Osteoblast (primary cell): ENCODE results near the gene LSG1. TPM values are rescaled to one million over a fixed set of nuclear protein-coding genes. Genes with fewer than 3 reads are reported as not detected.

Source experiments
- DNase-seq: peaks from one replicate; pipeline ENCODE4 v3.0.0; 2011; ENCODE audit warnings: low spot score, mixed read lengths; ENCODE audit not compliant: insufficient read length; ENCODE audit errors: missing footprints
- H2AFZ ChIP-seq: 2 replicates; pipeline ENCODE4 v1.6.0; 2011; ENCODE audit warnings: mild to moderate bottlenecking, low read length
- H3K27ac ChIP-seq: 2 replicates; pipeline ENCODE4 v1.5.1; 2011; ENCODE audit warnings: mild to moderate bottlenecking, low read depth, low read length, moderate library complexity
- H3K27me3 ChIP-seq: 2 replicates; pipeline ENCODE4 v1.6.0; 2012; ENCODE audit warnings: mild to moderate bottlenecking, control low read depth, inconsistent platforms, low read length, moderate library complexity; ENCODE audit not compliant: insufficient read depth
- H3K36me3 ChIP-seq: 2 replicates; pipeline ENCODE4 v1.5.1; 2011; ENCODE audit warnings: mild to moderate bottlenecking, low read length, control low read depth, moderate library complexity; ENCODE audit not compliant: insufficient read depth
- H3K4me1 ChIP-seq: 2 replicates; pipeline ENCODE4 v1.5.1; 2011; ENCODE audit warnings: mild to moderate bottlenecking, low read length, control low read depth, moderate library complexity; ENCODE audit not compliant: insufficient read depth
- H3K4me2 ChIP-seq: 2 replicates; pipeline ENCODE4 v1.6.0; 2011; ENCODE audit warnings: mild to moderate bottlenecking, low read length; ENCODE audit not compliant: insufficient read depth
- H3K4me3 ChIP-seq: fragments of 200-600 bp; sonication (generic); 3 replicates; pipeline ENCODE4 v1.5.1; 2012; ENCODE audit warnings: mild to moderate bottlenecking, low read length, inconsistent platforms; ENCODE audit not compliant: insufficient read depth
- H3K79me2 ChIP-seq: 2 replicates; pipeline ENCODE4 v1.6.0; 2012; ENCODE audit warnings: mild to moderate bottlenecking, low read length, control low read depth, inconsistent platforms; ENCODE audit not compliant: insufficient read depth
- H3K9me3 ChIP-seq: 2 replicates; pipeline ENCODE4 v1.5.1; 2011; ENCODE audit warnings: low read depth, low read length, control low read depth
- H4K20me1 ChIP-seq: 2 replicates; pipeline ENCODE4 v1.6.0; 2012; ENCODE audit warnings: mild to moderate bottlenecking, low read length, control low read depth; ENCODE audit not compliant: insufficient read depth
- CTCF ChIP-seq: IDR thresholded peaks from 2 replicates; pipeline ENCODE4 v1.5.1; 2011; ENCODE audit warnings: mild to moderate bottlenecking, low read depth, low read length, moderate library complexity; ENCODE audit errors: extremely low read depth
- total RNA-seq: library from RNA; depleted of rRNA; stranded (reverse); fragments of >200 nt; gene quantifications from 2 replicates; pipeline ENCODE4 v1.2.3, GENCODE V29; 2012

Gene LSG1
- total RNA-seq, 1 donor: 40.9 TPM

- no peak overlapping the region for H3K4me3 ChIP-seq
- H4K20me1 ChIP-seq: no peaks in the 10 kb centered on the region
- no peak overlapping the region for H2AFZ ChIP-seq
- no peak for DNase-seq
- H3K4me2 ChIP-seq: no peak overlapping the region
- peaks cover 33% of the 10 kb centered on the region for H3K79me2 ChIP-seq
- H3K27ac ChIP-seq: no peak overlapping the region
- H3K9me3 ChIP-seq: no peaks in the 10 kb centered on the region
- H3K4me1 ChIP-seq: peaks cover 25% of the 10 kb centered on the region
- H3K36me3 ChIP-seq: peaks cover 10% of the 10 kb centered on the region
- TF ChIP-seq CTCF: no peak
- H3K27me3 ChIP-seq: no peaks in the 10 kb centered on the region
These were observed 34.2 kb downstream of the LSG1 start for GRCh38 chr3:194637541-194638400.

GRCh38 chr3:194637066-194637465 is 34.9 kb downstream of the LSG1 start:
- DNase-seq: peak; percentile 38
- TF ChIP-seq CTCF: no peak
- H3K4me3 ChIP-seq: no peak overlapping the region

GRCh38 chr3:194633349-194634004 is 38.5 kb downstream of the LSG1 start, which contains the start of gene TMEM44:
TMEM44 (minus strand) TSS chr3:194633419; CDS start chr3:194633215, 204 bp downstream.
- peak; percentile 98 for DNase-seq
- H3K36me3 ChIP-seq: peaks cover 21% of the 10 kb centered on the region
- H3K9me3 ChIP-seq: peaks cover 2% of the 10 kb centered on the region
- H3K27me3 ChIP-seq: no peaks in the 10 kb centered on the region
- peaks cover 45% of the 10 kb centered on the region for H3K79me2 ChIP-seq
- H3K27ac ChIP-seq: peak within 1 kb of the TSS; percentile 71
- peaks cover 5% of the 10 kb centered on the region for H3K4me1 ChIP-seq
- H2AFZ ChIP-seq: peak within 1 kb of the TSS; percentile 81
- H3K4me3 ChIP-seq: peak within 1 kb of the TSS; percentile 86
- no peaks in the 10 kb centered on the region for H4K20me1 ChIP-seq
- TF ChIP-seq CTCF: peak; percentile 36
- H3K4me2 ChIP-seq: peak within 1 kb of the TSS; percentile 87

More at GRCh38 chr3:194637066-194637465, 34.9 kb downstream of the LSG1 start:
- Histone ChIP-seq H3K36me3 (peaks cover 9% of the 10 kb centered on the region), H3K79me2 (peaks cover 35% of the 10 kb centered on the region), H4K20me1 (no peaks in the 10 kb centered on the region), H3K27me3 (no peaks in the 10 kb centered on the region), H3K4me1 (peaks cover 29% of the 10 kb centered on the region), H3K27ac (no peak overlapping the region), H2AFZ (no peak overlapping the region), H3K4me2 (no peak overlapping the region), H3K9me3 (no peaks in the 10 kb centered on the region)

- Histone ChIP-seq H3K27ac (peak overlapping the region; percentile 71), H3K36me3 (peaks cover 27% of the 10 kb centered on the region), H3K4me1 (peaks cover 5% of the 10 kb centered on the region), H3K9me3 (peaks cover 2% of the 10 kb centered on the region), H2AFZ (peak overlapping the region; percentile 71), H3K27me3 (no peaks in the 10 kb centered on the region), H3K79me2 (peaks cover 44% of the 10 kb centered on the region), H3K4me3 (peak overlapping the region; percentile 86), H4K20me1 (peaks cover 4% of the 10 kb centered on the region), H3K4me2 (peak overlapping the region; percentile 80)
- TF ChIP-seq CTCF: no peak
- peak; percentile 94 for DNase-seq
These were observed 39.1 kb downstream of the LSG1 start for GRCh38 chr3:194632809-194633348.
